HEK293T (cell line): Measurements from ENCODE around the gene TNKS2.

Experiments
- ARNT ChIP-seq: fragments of 450-650 bp; IDR thresholded peaks from 2 replicates; pipeline ENCODE4 v1.6.1; 2017; ENCODE audit warnings: mild to moderate bottlenecking
- BHLHE40 ChIP-seq: fragments of 450-650 bp; IDR thresholded peaks from 2 replicates; pipeline ENCODE4 v1.6.1; 2016; ENCODE audit warnings: mild to moderate bottlenecking, moderate library complexity, borderline replicate concordance
- ELF4 ChIP-seq: fragments of 450-650 bp; IDR thresholded peaks from 2 replicates; pipeline ENCODE4 v1.6.1; 2017; ENCODE audit warnings: antibody characterized with exemption
- FOXK2 ChIP-seq: fragments of 450-650 bp; IDR thresholded peaks from 2 replicates; pipeline ENCODE4 v1.6.1; 2016; ENCODE audit warnings: mild to moderate bottlenecking
- FOXM1 ChIP-seq: fragments of 450-650 bp; IDR thresholded peaks from 2 replicates; pipeline ENCODE4 v1.6.1; 2017; ENCODE audit warnings: mild to moderate bottlenecking, borderline replicate concordance
- LEF1 ChIP-seq: fragments of 450-650 bp; IDR thresholded peaks from 2 replicates; pipeline ENCODE4 v1.6.1; 2017; ENCODE audit warnings: mild to moderate bottlenecking, borderline replicate concordance
- PKNOX1 ChIP-seq: fragments of 450-650 bp; IDR thresholded peaks from 2 replicates; pipeline ENCODE4 v1.6.1; 2016
- SP1 ChIP-seq: fragments of 450-650 bp; IDR thresholded peaks from 2 replicates; pipeline ENCODE4 v1.6.1; 2017
- SUZ12 ChIP-seq: fragments of 450-650 bp; IDR thresholded peaks from 2 replicates; pipeline ENCODE4 v1.6.1; 2016; ENCODE audit warnings: mild to moderate bottlenecking

DNA sequence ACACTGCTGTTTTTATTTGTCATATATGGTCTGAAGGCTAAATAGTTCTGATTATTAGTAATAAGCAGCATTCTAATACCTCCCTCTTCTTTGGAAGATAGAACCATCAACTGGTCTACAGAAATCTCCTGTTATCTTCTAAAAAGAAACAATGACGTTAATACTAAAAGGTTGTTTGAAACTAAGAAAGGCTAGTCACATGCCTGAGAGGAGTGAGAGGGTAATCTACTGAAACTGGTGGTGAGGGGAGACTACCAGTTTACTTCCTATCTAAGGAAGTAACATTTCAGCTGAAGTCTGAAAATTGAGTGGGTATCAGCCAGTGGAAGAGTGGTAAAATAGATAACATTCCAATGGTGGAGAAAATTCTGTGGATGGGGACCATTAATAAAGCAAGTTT lies 62.7 kb downstream of the TNKS2 start:
- TF ChIP-seq ELF4: no peak
- no peak for TF ChIP-seq LEF1
- TF ChIP-seq SP1: no peak
- TF ChIP-seq ARNT: no peak
- no peak for TF ChIP-seq SUZ12
- TF ChIP-seq FOXM1: no peak
- TF ChIP-seq BHLHE40: no peak
- TF ChIP-seq PKNOX1: no peak
- no peak for TF ChIP-seq FOXK2
